ENCODE data around the gene SLC38A3. TPM values are rescaled to one million over a fixed set of nuclear protein-coding genes. Genes with fewer than 3 reads are reported as not detected.

The SLC38A3 gene
- total RNA-seq, 1 donor, result not detected

- no peak for DNase-seq (ENCODE audit: low read depth)
- no peak overlapping the region for H3K4me3 ChIP-seq (ENCODE audit: low read depth, low read length)
- no peak for TF ChIP-seq CTCF (IDR thresholded peaks at IDR 0.05; ENCODE audit: insufficient read depth, low read depth, low read length)
Observed at GRCh38 chr3:50269977-50270413, 64.9 kb downstream of the SLC38A3 start.

- DNase-seq (ENCODE audit: low read depth), result no peak
- no peak overlapping the region for H3K4me3 ChIP-seq (ENCODE audit: low read depth, low read length)
- no peak for TF ChIP-seq CTCF (IDR thresholded peaks at IDR 0.05; ENCODE audit: insufficient read depth, low read depth, low read length)
Observed at GRCh38 chr3:50270422-50271224, 65.6 kb downstream of the SLC38A3 start.

Small RNA genes lying within 50 kb of the gene (small RNA-seq; reads per million reads assigned to genes)
- gene MIR566, result not detected
- gene MIR5787, result not detected

Other genes with a start within 250 kb of the SLC38A3 start
- 121 and 192 TPM in 2 replicates for gene RBM5, start 116.4 kb upstream of the SLC38A3 start, total RNA-seq
- 0.32 and 0.86 TPM in 2 replicates for gene SEMA3F, start 49.9 kb upstream of the SLC38A3 start, total RNA-seq
- gene GNAT1, start 13.7 kb upstream of the SLC38A3 start, total RNA-seq, result not detected in 2 replicates
- 265 and 297 TPM in 2 replicates for gene GNAI2, start 30.9 kb downstream of the SLC38A3 start, total RNA-seq
- 7.4 and 23.3 TPM in 2 replicates for gene SEMA3B, start 63.9 kb downstream of the SLC38A3 start, total RNA-seq
- gene LSMEM2, start 73.8 kb downstream of the SLC38A3 start, total RNA-seq, result not detected in 2 replicates
- 82.0 and 83.1 TPM in 2 replicates for gene IFRD2, start 87.2 kb downstream of the SLC38A3 start, total RNA-seq
- 2.3 and 6.5 TPM in 2 replicates for gene HYAL3, start 94.1 kb downstream of the SLC38A3 start, total RNA-seq
- 5.8 and 6.5 TPM in 2 replicates for gene NAA80, start 94.1 kb downstream of the SLC38A3 start, total RNA-seq
- 1.6 and 2.6 TPM in 2 replicates for gene HYAL1, start 98.3 kb downstream of the SLC38A3 start, total RNA-seq
- 49.6 and 69.1 TPM in 2 replicates for gene HYAL2, start 117.5 kb downstream of the SLC38A3 start, total RNA-seq
- 17.7 and 22.0 TPM in 2 replicates for gene TUSC2, start 123.0 kb downstream of the SLC38A3 start, total RNA-seq
- 34.8 and 36.3 TPM in 2 replicates for gene RASSF1, start 135.6 kb downstream of the SLC38A3 start, total RNA-seq
- 0.97 and 1.3 TPM in 2 replicates for gene ZMYND10, start 140.5 kb downstream of the SLC38A3 start, total RNA-seq
- gene NPRL2, start 145.5 kb downstream of the SLC38A3 start, total RNA-seq, result 21.3 and 22.9 TPM in 2 replicates
- gene CYB561D2, start 145.6 kb downstream of the SLC38A3 start, total RNA-seq, result 22.5 and 23.7 TPM in 2 replicates
- gene TMEM115, start 154.2 kb downstream of the SLC38A3 start, total RNA-seq, result 55.3 and 63.1 TPM in 2 replicates

All from fibroblast of villous mesenchyme (primary cell).